ENCODE results near the gene POMC.

GRCh38 chr2:25184254-25184653, 15.9 kb upstream of the POMC start:
- TF ChIP-seq CTCF (IDR thresholded peaks at IDR 0.05; ENCODE audit: low read depth, low read length) (no peak), POLR2A (IDR thresholded peaks at IDR 0.05; ENCODE audit: extremely low read depth, insufficient read length) (no peak), MAX (IDR thresholded peaks at IDR 0.05; ENCODE audit: low read depth, low read length) (no peak)
